ENCODE results near the gene SSBP3.

SSBP3 gene

DNA sequence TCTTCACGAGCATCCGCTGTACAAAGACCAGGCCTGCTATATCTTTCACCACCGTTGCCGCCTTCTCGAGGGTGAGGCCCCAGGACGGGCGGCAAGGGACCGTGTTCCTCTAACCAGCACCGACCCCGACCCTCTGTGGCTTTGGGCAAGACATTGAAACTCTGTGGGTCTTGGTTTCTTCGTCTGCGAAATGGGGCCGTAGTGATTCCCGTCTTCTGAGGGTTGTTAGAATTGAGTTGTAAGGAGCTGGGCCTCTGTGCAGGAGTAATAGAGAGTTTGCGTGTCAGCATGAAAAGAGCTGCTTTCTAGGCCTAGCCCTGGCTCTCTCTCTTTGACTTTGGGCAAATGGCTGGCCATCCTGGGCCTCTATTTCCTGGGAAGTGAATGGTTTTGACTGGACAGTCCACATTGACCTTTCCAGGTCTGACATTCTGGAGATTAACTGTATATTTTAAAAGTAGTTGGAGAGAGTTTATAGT, 205.6 kb downstream of the SSBP3 start:
- peak overlapping the region; percentile 65 for H4K91ac ChIP-seq (ENCODE audit: low read length)
- peak overlapping the region; percentile 16 for H2AK5ac ChIP-seq (ENCODE audit: low read length, severe bottlenecking)
- H3K27me3 ChIP-seq (ENCODE audit: control insufficient read depth in 1 of 2, insufficient read depth in 1 of 2, low read length in 2 of 2): no peaks in the 10 kb centered on the region
- no peak overlapping the region for H3K27ac ChIP-seq (ENCODE audit: low read length, poor library complexity, severe bottlenecking)
- peak overlapping the region; percentile 94 for H3K4me2 ChIP-seq (ENCODE audit: low read length, poor library complexity, severe bottlenecking)
- peak; percentile 36 for DNase-seq
- H2BK15ac ChIP-seq (ENCODE audit: low read depth, poor library complexity, severe bottlenecking): peak overlapping the region; percentile 30
- peak overlapping the region; percentile 36 to 45 for H3K4ac ChIP-seq (ENCODE audit: low read depth in 1 of 2, low read length in 2 of 2)
- peak overlapping the region; percentile 52 to 55 for H3K18ac ChIP-seq (ENCODE audit: low read depth in 1 of 2, low read length in 2 of 2)
- no peaks in the 10 kb centered on the region for H3K9me3 ChIP-seq (ENCODE audit: control insufficient read depth, low read length)
- peaks cover 4% of the 10 kb centered on the region for H3K4me1 ChIP-seq (ENCODE audit: control insufficient read depth, insufficient read depth, low read depth, low read length)
- H3K36me3 ChIP-seq (ENCODE audit: control insufficient read depth in 1 of 2, insufficient read depth in 2 of 2, low read depth in 1 of 2, low read length in 2 of 2): peaks cover 7 to 34% of the 10 kb centered on the region in 2 experiments
- WGBS: 2% methylated on average over 15 of the region's 15 CpGs
- no peak overlapping the region for H2BK120ac ChIP-seq (ENCODE audit: low read depth, low read length)
- H3K14ac ChIP-seq (ENCODE audit: low read length in 2 of 2): peak overlapping the region in 1 of 2 experiments; percentile 93
- peak overlapping the region; percentile 96 for H3K9ac ChIP-seq (ENCODE audit: low read length)
- peak overlapping the region; percentile 75 for H2AFZ ChIP-seq (ENCODE audit: low read depth, low read length)
- peak overlapping the region; percentile 89 to 99 for H3K4me3 ChIP-seq (ENCODE audit: insufficient read depth in 1 of 2, low read depth in 1 of 2, low read length in 2 of 2)
- H2BK12ac ChIP-seq (ENCODE audit: low read length in 2 of 2): no peak overlapping the region
- peak overlapping the region; percentile 95 for H4K8ac ChIP-seq (ENCODE audit: low read length)
- H2BK5ac ChIP-seq (ENCODE audit: low read depth, low read length, poor library complexity, severe bottlenecking): no peak overlapping the region
- H3K23ac ChIP-seq (ENCODE audit: low read length in 2 of 2): peak overlapping the region in 1 of 2 experiments; percentile 71
- H3K79me1 ChIP-seq (replicated peaks; ENCODE audit: low read length, poor library complexity, severe bottlenecking): peaks cover 17% of the 10 kb centered on the region

DNA sequence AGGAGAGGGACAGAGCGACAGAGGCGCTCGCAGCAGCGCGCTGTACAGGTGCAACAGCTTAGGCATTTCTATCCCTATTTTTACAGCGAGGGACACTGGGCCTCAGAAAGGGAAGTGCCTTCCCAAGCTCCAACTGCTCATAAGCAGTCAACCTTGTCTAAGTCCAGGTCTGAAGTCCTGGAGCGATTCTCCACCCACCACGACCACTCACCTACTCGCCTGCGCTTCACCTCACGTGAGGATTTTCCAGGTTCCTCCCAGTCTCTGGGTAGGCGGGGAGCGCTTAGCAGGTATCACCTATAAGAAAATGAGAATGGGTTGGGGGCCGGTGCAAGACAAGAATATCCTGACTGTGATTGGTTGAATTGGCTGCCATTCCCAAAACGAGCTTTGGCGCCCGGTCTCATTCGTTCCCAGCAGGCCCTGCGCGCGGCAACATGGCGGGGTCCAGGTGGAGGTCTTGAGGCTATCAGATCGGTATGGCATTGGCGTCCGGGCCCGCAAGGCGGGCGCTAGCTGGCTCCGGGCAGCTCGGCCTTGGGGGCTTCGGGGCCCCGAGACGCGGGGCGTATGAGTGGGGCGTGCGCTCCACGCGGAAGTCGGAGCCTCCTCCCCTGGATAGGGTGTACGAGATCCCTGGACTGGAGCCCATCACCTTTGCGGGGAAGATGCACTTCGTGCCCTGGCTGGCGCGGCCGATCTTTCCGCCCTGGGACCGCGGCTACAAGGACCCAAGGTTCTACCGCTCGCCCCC, 206.3 kb downstream of the SSBP3 start, which contains the start of the genes CYB5RL and MRPL37:
Gene CYB5RL (minus strand): TSS at position 266 of the 754 bp plus-strand sequence. CDS start 4,414 bp downstream, outside the sequence.
Gene MRPL37 (plus strand): TSS at position 403 of the 754 bp plus-strand sequence. CDS start 77 bp downstream, at position 480.
- peak within 1 kb of the TSS; percentile 30 for H2BK15ac ChIP-seq (ENCODE audit: low read depth, poor library complexity, severe bottlenecking)
- H2AFZ ChIP-seq (ENCODE audit: low read depth, low read length): peak within 1 kb of the TSS; percentile 91
- H3K36me3 ChIP-seq (ENCODE audit: control insufficient read depth in 1 of 2, insufficient read depth in 2 of 2, low read depth in 1 of 2, low read length in 2 of 2): peaks cover 8 to 34% of the 10 kb centered on the region in 2 experiments
- H4K8ac ChIP-seq (ENCODE audit: low read length): peak within 1 kb of the TSS; percentile 95
- H3K4ac ChIP-seq (ENCODE audit: low read depth in 1 of 2, low read length in 2 of 2): peak within 1 kb of the TSS; percentile 36 to 56
- peak within 1 kb of the TSS in 1 of 2 experiments; percentile 71 for H3K23ac ChIP-seq (ENCODE audit: low read length in 2 of 2)
- H4K91ac ChIP-seq (ENCODE audit: low read length): peak within 1 kb of the TSS; percentile 65
- H3K9ac ChIP-seq (ENCODE audit: low read length): peak within 1 kb of the TSS; percentile 96
- H3K27ac ChIP-seq (ENCODE audit: low read length, poor library complexity, severe bottlenecking): no peak within 1 kb of the TSS
- peak within 1 kb of the TSS; percentile 94 for H3K4me2 ChIP-seq (ENCODE audit: low read length, poor library complexity, severe bottlenecking)
- peaks cover 4% of the 10 kb centered on the region for H3K4me1 ChIP-seq (ENCODE audit: control insufficient read depth, insufficient read depth, low read depth, low read length)
- peak within 1 kb of the TSS; percentile 16 for H2AK5ac ChIP-seq (ENCODE audit: low read length, severe bottlenecking)
- peak within 1 kb of the TSS; percentile 89 to 99 for H3K4me3 ChIP-seq (ENCODE audit: insufficient read depth in 1 of 2, low read depth in 1 of 2, low read length in 2 of 2)
- peak within 1 kb of the TSS in 1 of 2 experiments; percentile 93 for H3K14ac ChIP-seq (ENCODE audit: low read length in 2 of 2)
- no peak within 1 kb of the TSS for H2BK5ac ChIP-seq (ENCODE audit: low read depth, low read length, poor library complexity, severe bottlenecking)
- peaks cover 16% of the 10 kb centered on the region for H3K79me1 ChIP-seq (replicated peaks; ENCODE audit: low read length, poor library complexity, severe bottlenecking)
- peak; percentile 97 for DNase-seq
- peak within 1 kb of the TSS; percentile 74 for H2BK120ac ChIP-seq (ENCODE audit: low read depth, low read length)
- H3K18ac ChIP-seq (ENCODE audit: low read depth in 1 of 2, low read length in 2 of 2): peak within 1 kb of the TSS; percentile 55 to 61
- H2BK12ac ChIP-seq (ENCODE audit: low read length in 2 of 2): no peak within 1 kb of the TSS
- H3K27me3 ChIP-seq (ENCODE audit: control insufficient read depth in 1 of 2, insufficient read depth in 1 of 2, low read length in 2 of 2): no peaks in the 10 kb centered on the region
- H3K9me3 ChIP-seq (ENCODE audit: control insufficient read depth, low read length): no peaks in the 10 kb centered on the region
- WGBS: under 1% methylated on average over 46 of the region's 51 CpGs

DNA sequence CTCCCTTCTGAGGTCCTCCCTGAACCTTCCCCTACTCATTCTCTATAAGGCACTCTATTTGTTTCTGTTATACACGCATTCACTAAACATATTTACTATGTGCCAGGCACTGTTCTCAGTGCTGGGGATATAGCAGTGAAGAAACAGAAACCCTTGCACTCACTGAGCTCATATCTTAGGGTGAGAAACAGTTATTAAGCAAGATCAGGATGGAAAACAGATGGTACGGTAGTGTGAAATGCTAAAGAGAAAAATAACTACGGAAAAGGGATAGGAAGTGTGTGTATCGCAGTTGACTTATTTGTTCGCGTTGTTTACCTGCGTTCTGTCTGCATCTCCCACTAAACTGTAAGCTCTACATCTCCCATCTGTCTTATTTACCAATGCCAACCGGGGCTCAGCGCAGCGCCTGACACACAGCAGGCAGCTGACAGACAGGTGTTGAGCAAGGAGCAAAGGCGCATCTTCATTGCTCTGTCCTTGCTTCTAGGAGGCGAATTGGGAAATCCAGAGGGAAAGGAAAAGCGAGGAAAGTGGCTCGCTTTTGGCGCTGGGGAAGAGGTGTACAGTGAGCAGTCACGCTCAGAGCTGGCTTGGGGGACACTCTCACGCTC, 206.9 kb downstream of the SSBP3 start:
- peak overlapping the region; percentile 91 for H2AFZ ChIP-seq (ENCODE audit: low read depth, low read length)
- H3K4me2 ChIP-seq (ENCODE audit: low read length, poor library complexity, severe bottlenecking): peak overlapping the region; percentile 79
- no peak overlapping the region for H3K27ac ChIP-seq (ENCODE audit: low read length, poor library complexity, severe bottlenecking)
- H2BK15ac ChIP-seq (ENCODE audit: low read depth, poor library complexity, severe bottlenecking): no peak overlapping the region
- peaks cover 4% of the 10 kb centered on the region for H3K4me1 ChIP-seq (ENCODE audit: control insufficient read depth, insufficient read depth, low read depth, low read length)
- peak overlapping the region in 1 of 2 experiments; percentile 56 for H3K4ac ChIP-seq (ENCODE audit: low read depth in 1 of 2, low read length in 2 of 2)
- H2AK5ac ChIP-seq (ENCODE audit: low read length, severe bottlenecking): no peak overlapping the region
- no peaks in the 10 kb centered on the region for H3K27me3 ChIP-seq (ENCODE audit: control insufficient read depth in 1 of 2, insufficient read depth in 1 of 2, low read length in 2 of 2)
- H4K91ac ChIP-seq (ENCODE audit: low read length): no peak overlapping the region
- peak overlapping the region; percentile 96 for H3K9ac ChIP-seq (ENCODE audit: low read length)
- H2BK12ac ChIP-seq (ENCODE audit: low read length in 2 of 2): no peak overlapping the region
- H3K9me3 ChIP-seq (ENCODE audit: control insufficient read depth, low read length): no peaks in the 10 kb centered on the region
- DNase-seq: peak; percentile 49
- H2BK5ac ChIP-seq (ENCODE audit: low read depth, low read length, poor library complexity, severe bottlenecking): no peak overlapping the region
- peak overlapping the region; percentile 55 to 99 for H3K4me3 ChIP-seq (ENCODE audit: insufficient read depth in 1 of 2, low read depth in 1 of 2, low read length in 2 of 2)
- H3K14ac ChIP-seq (ENCODE audit: low read length in 2 of 2): peak overlapping the region in 1 of 2 experiments; percentile 85
- H4K8ac ChIP-seq (ENCODE audit: low read length): peak overlapping the region; percentile 63
- no peak overlapping the region for H2BK120ac ChIP-seq (ENCODE audit: low read depth, low read length)
- H3K36me3 ChIP-seq (ENCODE audit: control insufficient read depth in 1 of 2, insufficient read depth in 2 of 2, low read depth in 1 of 2, low read length in 2 of 2): peaks cover 7 to 34% of the 10 kb centered on the region in 2 experiments
- no peak overlapping the region for H3K23ac ChIP-seq (ENCODE audit: low read length in 2 of 2)
- peaks cover 10% of the 10 kb centered on the region for H3K79me1 ChIP-seq (replicated peaks; ENCODE audit: low read length, poor library complexity, severe bottlenecking)
- 24% methylated on average over 15 of the region's 17 CpGs for WGBS
- peak overlapping the region in 1 of 2 experiments; percentile 61 for H3K18ac ChIP-seq (ENCODE audit: low read depth in 1 of 2, low read length in 2 of 2)

DNA sequence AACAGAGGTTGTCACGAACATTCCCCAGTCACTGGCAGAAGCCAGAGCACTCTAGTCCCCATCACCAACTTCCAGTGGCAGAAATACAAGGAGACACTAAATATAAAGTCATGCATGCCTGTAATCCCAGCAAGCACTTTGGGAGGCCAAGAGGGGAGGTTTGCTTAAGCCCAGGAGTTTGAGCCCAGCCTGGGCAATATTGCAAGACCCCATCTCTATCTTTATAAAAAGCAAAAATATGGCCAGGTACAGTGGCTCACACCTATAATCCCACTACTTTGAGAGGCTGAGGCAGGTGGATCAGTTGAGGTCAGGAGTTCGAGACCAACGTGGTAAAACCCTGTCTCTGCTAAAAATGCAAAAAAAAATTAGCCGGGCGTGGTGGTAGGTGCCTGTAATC, 212.7 kb downstream of the SSBP3 start:
- no peaks in the 10 kb centered on the region for H3K9me3 ChIP-seq (ENCODE audit: control insufficient read depth, low read length)
- H4K8ac ChIP-seq (ENCODE audit: low read length): no peak overlapping the region
- peaks cover 18 to 58% of the 10 kb centered on the region in 2 experiments for H3K36me3 ChIP-seq (ENCODE audit: control insufficient read depth in 1 of 2, insufficient read depth in 2 of 2, low read depth in 1 of 2, low read length in 2 of 2)
- H2BK12ac ChIP-seq (ENCODE audit: low read length in 2 of 2): no peak overlapping the region
- H4K91ac ChIP-seq (ENCODE audit: low read length): no peak overlapping the region
- no peak overlapping the region for H2BK5ac ChIP-seq (ENCODE audit: low read depth, low read length, poor library complexity, severe bottlenecking)
- H3K27ac ChIP-seq (ENCODE audit: low read length, poor library complexity, severe bottlenecking): no peak overlapping the region
- no peak overlapping the region for H3K9ac ChIP-seq (ENCODE audit: low read length)
- peak overlapping the region; percentile 20 for H3K4me2 ChIP-seq (ENCODE audit: low read length, poor library complexity, severe bottlenecking)
- H3K4ac ChIP-seq (ENCODE audit: low read depth in 1 of 2, low read length in 2 of 2): no peak overlapping the region
- no peak overlapping the region for H3K18ac ChIP-seq (ENCODE audit: low read depth in 1 of 2, low read length in 2 of 2)
- DNase-seq: no peak
- no peaks in the 10 kb centered on the region for H3K4me1 ChIP-seq (ENCODE audit: control insufficient read depth, insufficient read depth, low read depth, low read length)
- no peak overlapping the region for H2BK120ac ChIP-seq (ENCODE audit: low read depth, low read length)
- no peaks in the 10 kb centered on the region for H3K27me3 ChIP-seq (ENCODE audit: control insufficient read depth in 1 of 2, insufficient read depth in 1 of 2, low read length in 2 of 2)
- H3K14ac ChIP-seq (ENCODE audit: low read length in 2 of 2): no peak overlapping the region
- no peaks in the 10 kb centered on the region for H3K79me1 ChIP-seq (replicated peaks; ENCODE audit: low read length, poor library complexity, severe bottlenecking)
- no peak overlapping the region for H3K4me3 ChIP-seq (ENCODE audit: insufficient read depth in 1 of 2, low read depth in 1 of 2, low read length in 2 of 2)
- no peak overlapping the region for H2AFZ ChIP-seq (ENCODE audit: low read depth, low read length)
- 97% methylated on average over 4 of the region's 5 CpGs for WGBS
- no peak overlapping the region for H2AK5ac ChIP-seq (ENCODE audit: low read length, severe bottlenecking)
- H2BK15ac ChIP-seq (ENCODE audit: low read depth, poor library complexity, severe bottlenecking): no peak overlapping the region
- H3K23ac ChIP-seq (ENCODE audit: low read length in 2 of 2): no peak overlapping the region

Measured in mesenchymal stem cell (in vitro differentiated cells and primary cell).